Loucy (cell line): ENCODE measurements around the gene SMAP1.

Source experiments
- H2AFZ ChIP-seq: fragments of 200-600 bp; sonication (generic); 2 replicates; pipeline ENCODE4 v1.6.0; 2016; ENCODE audit warnings: antibody characterized with exemption, mild to moderate bottlenecking, low read length, moderate library complexity
- H3F3A ChIP-seq: fragments of 200-600 bp; 2 replicates; pipeline ENCODE4 v1.6.0; 2016; ENCODE audit warnings: antibody characterized with exemption, low read depth, mild to moderate bottlenecking
- H3K27me3 ChIP-seq: fragments of 200-600 bp; sonication (generic); 2 replicates; pipeline ENCODE4 v1.6.1; 2014; ENCODE audit warnings: low read length, mild to moderate bottlenecking; ENCODE audit not compliant: insufficient read depth, poor library complexity, severe bottlenecking
- H3K36me3 ChIP-seq: fragments of 200-600 bp; sonication (generic); 2 replicates; pipeline ENCODE4 v1.6.1; 2016; ENCODE audit warnings: low read length; ENCODE audit not compliant: insufficient read depth
- H3K4me1 ChIP-seq: fragments of 200-600 bp; sonication (generic); 2 replicates; pipeline ENCODE4 v1.5.1; 2014; ENCODE audit warnings: low read length, mild to moderate bottlenecking; ENCODE audit not compliant: insufficient read depth, poor library complexity, severe bottlenecking
- H3K4me2 ChIP-seq: fragments of 200-600 bp; sonication (generic); 2 replicates; pipeline ENCODE4 v1.6.0; 2014; ENCODE audit warnings: antibody characterized with exemption, low read length, low read depth, mild to moderate bottlenecking; ENCODE audit not compliant: poor library complexity, severe bottlenecking
- H3K4me3 ChIP-seq: fragments of 200-600 bp; sonication (generic); 2 replicates; pipeline ENCODE4 v1.5.1; 2014; ENCODE audit warnings: low read length, mild to moderate bottlenecking, mixed read lengths; ENCODE audit not compliant: poor library complexity, severe bottlenecking
- H3K79me2 ChIP-seq: fragments of 200-600 bp; sonication (generic); 2 replicates; pipeline ENCODE4 v1.6.1; 2014; ENCODE audit warnings: low read length; ENCODE audit not compliant: insufficient read depth
- H3K9ac ChIP-seq: fragments of 200-600 bp; sonication (generic); 2 replicates; pipeline ENCODE4 v1.6.0; 2014; ENCODE audit warnings: mild to moderate bottlenecking, low read depth, low read length, moderate library complexity; ENCODE audit not compliant: poor library complexity, severe bottlenecking
- H3K9me2 ChIP-seq: fragments of 200-600 bp; sonication (generic); replicated peaks from 2 replicates; pipeline ENCODE4 v1.6.1; 2016; ENCODE audit warnings: low read depth, low read length, mixed read lengths
- H3K9me3 ChIP-seq: fragments of 200-600 bp; sonication (generic); 2 replicates; pipeline ENCODE4 v1.6.1; 2014; ENCODE audit warnings: mild to moderate bottlenecking, antibody characterized with exemption, low read length, low read depth; ENCODE audit not compliant: insufficient read depth
- H4K20me1 ChIP-seq: fragments of 200-600 bp; sonication (generic); 2 replicates; pipeline ENCODE4 v1.6.0; 2014; ENCODE audit warnings: antibody characterized with exemption, low read length, mild to moderate bottlenecking; ENCODE audit not compliant: insufficient read depth, poor library complexity, severe bottlenecking
- CTCF ChIP-seq: fragments of 200-600 bp; sonication (generic); conservative IDR thresholded peaks from 2 replicates; pipeline ENCODE4 v1.5.1; 2014; ENCODE audit warnings: mild to moderate bottlenecking, antibody characterized with exemption, low read length
- EZH2phosphoT487 ChIP-seq: fragments of 200-600 bp; IDR thresholded peaks from 2 replicates; pipeline ENCODE4 v1.6.1; 2018; ENCODE audit warnings: antibody characterized with exemption, mild to moderate bottlenecking, moderate library complexity, borderline replicate concordance

Gene SMAP1

GRCh38 chr6:70811788-70812187, 144.1 kb downstream of the SMAP1 start:
- H4K20me1 ChIP-seq = no peaks in the 10 kb centered on the region
- no peak overlapping the region for H3K4me3 ChIP-seq
- no peaks in the 10 kb centered on the region for H3F3A ChIP-seq
- H3K36me3 ChIP-seq = peaks cover 7% of the 10 kb centered on the region; the same call in 1 of the 2 replicates
- no peak overlapping the region for H3K9ac ChIP-seq
- H2AFZ ChIP-seq = no peak overlapping the region
- no peaks in the 10 kb centered on the region for H3K79me2 ChIP-seq
- H3K9me3 ChIP-seq = no peaks in the 10 kb centered on the region
- no peak overlapping the region for H3K4me2 ChIP-seq
- H3K4me1 ChIP-seq = no peaks in the 10 kb centered on the region
- no peaks in the 10 kb centered on the region for H3K9me2 ChIP-seq
- TF ChIP-seq EZH2phosphoT487 (no peak), CTCF (no peak)
- no peaks in the 10 kb centered on the region for H3K27me3 ChIP-seq

GRCh38 chr6:70813885-70814284, 146.2 kb downstream of the SMAP1 start:
- TF ChIP-seq EZH2phosphoT487 = no peak
- no peak for TF ChIP-seq CTCF
- Histone ChIP-seq H4K20me1 (no peaks in the 10 kb centered on the region), H3K9me3 (no peaks in the 10 kb centered on the region), H3K4me2 (no peak overlapping the region), H3F3A (no peaks in the 10 kb centered on the region), H3K9ac (no peak overlapping the region), H3K79me2 (no peaks in the 10 kb centered on the region), H3K4me3 (no peak overlapping the region), H3K36me3 (peaks cover 3% of the 10 kb centered on the region; the same call in 1 of the 2 replicates), H2AFZ (no peak overlapping the region), H3K4me1 (no peaks in the 10 kb centered on the region), H3K9me2 (no peaks in the 10 kb centered on the region), H3K27me3 (no peaks in the 10 kb centered on the region)

GRCh38 chr6:70819646-70820045, 152.0 kb downstream of the SMAP1 start:
- Histone ChIP-seq H3K4me3 (no peak overlapping the region), H3K9me2 (no peaks in the 10 kb centered on the region), H3K4me1 (no peaks in the 10 kb centered on the region), H2AFZ (no peak overlapping the region), H3K27me3 (no peaks in the 10 kb centered on the region), H3K79me2 (no peaks in the 10 kb centered on the region), H3F3A (no peaks in the 10 kb centered on the region), H4K20me1 (no peaks in the 10 kb centered on the region), H3K36me3 (0 out of 2 replicates have a peak, but pooled peaks cover 9% of the 10 kb centered on the region), H3K9ac (no peak overlapping the region), H3K9me3 (no peaks in the 10 kb centered on the region), H3K4me2 (no peak overlapping the region)
- no peak for TF ChIP-seq EZH2phosphoT487
- TF ChIP-seq CTCF = no peak
